ENCODE results near the gene GUCY1A2.

- TF ChIP-seq EZH2phosphoT487 (IDR thresholded peaks at IDR 0.05; ENCODE audit: insufficient read depth, low read depth) (no peak), EZH2 (IDR thresholded peaks at IDR 0.05; ENCODE audit: insufficient read depth, poor library complexity, severe bottlenecking) (no peak)
These were observed 138.3 kb downstream of the GUCY1A2 start for GRCh38 chr11:106879832-106880546.

Measured in GM23248 (cell line).